HUES48 (cell line): ENCODE measurements around the gene SIGLEC10.
"Not testable (repeated sequence)": the region's sequence is repeated elsewhere in the genome, so short reads cannot be mapped to it uniquely, and the experiment has no call there.

ENCODE experiments used
- H3K27ac ChIP-seq: one replicate; pipeline ENCODE4 v1.7.0; 2013; ENCODE audit warnings: low read depth, low read length, inconsistent platforms
- H3K27me3 ChIP-seq: 2 replicates; pipeline ENCODE4 v1.6.1; 2013; ENCODE audit warnings: mild to moderate bottlenecking, low read length; ENCODE audit not compliant: control insufficient read depth, insufficient read depth
- H3K36me3 ChIP-seq: 2 replicates; pipeline ENCODE4 v1.6.1; 2013; ENCODE audit warnings: low read length; ENCODE audit not compliant: control insufficient read depth, insufficient read depth
- H3K4me1 ChIP-seq: 2 replicates; pipeline ENCODE4 v1.6.1; 2013; ENCODE audit warnings: mild to moderate bottlenecking, low read length; ENCODE audit not compliant: control insufficient read depth, insufficient read depth
- H3K4me3 ChIP-seq: 2 replicates; pipeline ENCODE4 v1.5.1; 2013; ENCODE audit warnings: mild to moderate bottlenecking, low read depth, low read length
- H3K9ac ChIP-seq: 2 replicates; pipeline ENCODE4 v1.6.1; 2013; ENCODE audit warnings: mild to moderate bottlenecking, low read depth, low read length, moderate library complexity
- H3K9me3 ChIP-seq: 2 replicates; pipeline ENCODE4 v1.6.1; 2013; ENCODE audit warnings: low read length; ENCODE audit not compliant: control insufficient read depth, insufficient read depth

Gene SIGLEC10

GRCh38 chr19:51434456-51434855, 17.0 kb upstream of the SIGLEC10 start:
- Histone ChIP-seq H3K27ac (no peak overlapping the region), H3K4me3 (no peak overlapping the region), H3K9me3 (no peaks in the 10 kb centered on the region), H3K4me1 (no peaks in the 10 kb centered on the region), H3K9ac (no peak overlapping the region), H3K36me3 (no peaks in the 10 kb centered on the region), H3K27me3 (no peaks in the 10 kb centered on the region)

GRCh38 chr19:51433043-51433442, 15.6 kb upstream of the SIGLEC10 start:
- Histone ChIP-seq H3K4me1 (no peaks in the 10 kb centered on the region), H3K9me3 (no peaks in the 10 kb centered on the region), H3K27me3 (no peaks in the 10 kb centered on the region), H3K36me3 (no peaks in the 10 kb centered on the region), H3K27ac (no peak overlapping the region), H3K9ac (no peak overlapping the region), H3K4me3 (no peak overlapping the region)

GRCh38 chr19:51431124-51431523, 13.7 kb upstream of the SIGLEC10 start:
- no peak overlapping the region for H3K4me3 ChIP-seq
- no peaks in the 10 kb centered on the region for H3K27me3 ChIP-seq
- no peaks in the 10 kb centered on the region for H3K36me3 ChIP-seq
- no peaks in the 10 kb centered on the region for H3K4me1 ChIP-seq
- H3K9ac ChIP-seq, result no peak overlapping the region
- no peaks in the 10 kb centered on the region for H3K9me3 ChIP-seq
- H3K27ac ChIP-seq, result no peak overlapping the region

GRCh38 chr19:51430221-51430620, 12.8 kb upstream of the SIGLEC10 start:
- H3K4me3 ChIP-seq, result no peak overlapping the region
- no peak overlapping the region for H3K27ac ChIP-seq
- no peaks in the 10 kb centered on the region for H3K9me3 ChIP-seq
- H3K27me3 ChIP-seq, result no peaks in the 10 kb centered on the region
- no peaks in the 10 kb centered on the region for H3K4me1 ChIP-seq
- H3K9ac ChIP-seq, result no peak overlapping the region
- H3K36me3 ChIP-seq, result no peaks in the 10 kb centered on the region

GRCh38 chr19:51427201-51427600, 9.8 kb upstream of the SIGLEC10 start:
- no peaks in the 10 kb centered on the region for H3K9me3 ChIP-seq
- H3K4me1 ChIP-seq, result no peaks in the 10 kb centered on the region
- H3K27me3 ChIP-seq, result no peaks in the 10 kb centered on the region
- H3K27ac ChIP-seq, result no peak overlapping the region
- H3K36me3 ChIP-seq, result no peaks in the 10 kb centered on the region
- H3K9ac ChIP-seq, result no peak overlapping the region
- H3K4me3 ChIP-seq, result no peak overlapping the region

- H3K4me3 ChIP-seq, result peak overlapping the region; percentile 67
- H3K36me3 ChIP-seq, result no peaks in the 10 kb centered on the region
- H3K4me1 ChIP-seq, result no peaks in the 10 kb centered on the region
- H3K27ac ChIP-seq, result no peak overlapping the region
- peaks cover 8% of the 10 kb centered on the region; the same call in 1 of the 2 replicates for H3K27me3 ChIP-seq
- no peak overlapping the region for H3K9ac ChIP-seq
- no peaks in the 10 kb centered on the region for H3K9me3 ChIP-seq
These were observed 4.6 kb upstream of the SIGLEC10 start for GRCh38 chr19:51422053-51422448.

GRCh38 chr19:51421229-51422052, 4.0 kb upstream of the SIGLEC10 start:
- H3K27me3 ChIP-seq, result peaks cover 8% of the 10 kb centered on the region; the same call in 1 of the 2 replicates
- peak overlapping the region; percentile 67 for H3K4me3 ChIP-seq
- no peaks in the 10 kb centered on the region for H3K36me3 ChIP-seq
- no peak overlapping the region for H3K9ac ChIP-seq
- no peaks in the 10 kb centered on the region for H3K4me1 ChIP-seq
- no peak overlapping the region for H3K27ac ChIP-seq
- no peaks in the 10 kb centered on the region for H3K9me3 ChIP-seq

- not testable (repeated sequence) for H3K27ac ChIP-seq, H3K36me3 ChIP-seq, H3K4me3 ChIP-seq, H3K9ac ChIP-seq, H3K27me3 ChIP-seq, H3K4me1 ChIP-seq, H3K9me3 ChIP-seq
These were observed 3.1 kb upstream of the SIGLEC10 start for GRCh38 chr19:51420511-51420910.

GRCh38 chr19:51418707-51419106, 1.3 kb upstream of the SIGLEC10 start:
- H3K9me3 ChIP-seq, result no peaks in the 10 kb centered on the region
- no peak overlapping the region for H3K27ac ChIP-seq
- no peaks in the 10 kb centered on the region for H3K4me1 ChIP-seq
- no peaks in the 10 kb centered on the region for H3K36me3 ChIP-seq
- no peak overlapping the region for H3K9ac ChIP-seq
- H3K4me3 ChIP-seq, result no peak overlapping the region
- H3K27me3 ChIP-seq, result peaks cover 8% of the 10 kb centered on the region; the same call in 1 of the 2 replicates

- 0 out of 2 replicates have a peak, but pooled peaks cover 3% of the 10 kb centered on the region for H3K36me3 ChIP-seq
- no peak overlapping the region for H3K9ac ChIP-seq
- no peak overlapping the region for H3K4me3 ChIP-seq
- H3K9me3 ChIP-seq, result no peaks in the 10 kb centered on the region
- H3K4me1 ChIP-seq, result no peaks in the 10 kb centered on the region
- peaks cover 8% of the 10 kb centered on the region; the same call in 1 of the 2 replicates for H3K27me3 ChIP-seq
- H3K27ac ChIP-seq, result no peak overlapping the region
These were observed 342 bp upstream of the SIGLEC10 start for GRCh38 chr19:51417810-51418157.

- not testable (repeated sequence) for H3K27ac ChIP-seq, H3K9ac ChIP-seq, H3K4me1 ChIP-seq, H3K4me3 ChIP-seq, H3K9me3 ChIP-seq, H3K27me3 ChIP-seq, H3K36me3 ChIP-seq
These were observed 1.0 kb downstream of the SIGLEC10 start for GRCh38 chr19:51416422-51416821.
